HG03045 (cell line): ENCODE results near the gene ALOX12.
"Not testable (repeated sequence)": the region's sequence is repeated elsewhere in the genome, so short reads cannot be mapped to it uniquely, and the experiment has no call there.

Experiments
- ATAC-seq: cut with Tn5 transposase; IDR thresholded peaks from one replicate; pipeline ENCODE4 v1.9.1; 2021; ENCODE audit warnings: mild to moderate bottlenecking, moderate library complexity; ENCODE audit not compliant: unreplicated experiment

The ALOX12 gene, protein sequence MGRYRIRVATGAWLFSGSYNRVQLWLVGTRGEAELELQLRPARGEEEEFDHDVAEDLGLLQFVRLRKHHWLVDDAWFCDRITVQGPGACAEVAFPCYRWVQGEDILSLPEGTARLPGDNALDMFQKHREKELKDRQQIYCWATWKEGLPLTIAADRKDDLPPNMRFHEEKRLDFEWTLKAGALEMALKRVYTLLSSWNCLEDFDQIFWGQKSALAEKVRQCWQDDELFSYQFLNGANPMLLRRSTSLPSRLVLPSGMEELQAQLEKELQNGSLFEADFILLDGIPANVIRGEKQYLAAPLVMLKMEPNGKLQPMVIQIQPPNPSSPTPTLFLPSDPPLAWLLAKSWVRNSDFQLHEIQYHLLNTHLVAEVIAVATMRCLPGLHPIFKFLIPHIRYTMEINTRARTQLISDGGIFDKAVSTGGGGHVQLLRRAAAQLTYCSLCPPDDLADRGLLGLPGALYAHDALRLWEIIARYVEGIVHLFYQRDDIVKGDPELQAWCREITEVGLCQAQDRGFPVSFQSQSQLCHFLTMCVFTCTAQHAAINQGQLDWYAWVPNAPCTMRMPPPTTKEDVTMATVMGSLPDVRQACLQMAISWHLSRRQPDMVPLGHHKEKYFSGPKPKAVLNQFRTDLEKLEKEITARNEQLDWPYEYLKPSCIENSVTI

DNA sequence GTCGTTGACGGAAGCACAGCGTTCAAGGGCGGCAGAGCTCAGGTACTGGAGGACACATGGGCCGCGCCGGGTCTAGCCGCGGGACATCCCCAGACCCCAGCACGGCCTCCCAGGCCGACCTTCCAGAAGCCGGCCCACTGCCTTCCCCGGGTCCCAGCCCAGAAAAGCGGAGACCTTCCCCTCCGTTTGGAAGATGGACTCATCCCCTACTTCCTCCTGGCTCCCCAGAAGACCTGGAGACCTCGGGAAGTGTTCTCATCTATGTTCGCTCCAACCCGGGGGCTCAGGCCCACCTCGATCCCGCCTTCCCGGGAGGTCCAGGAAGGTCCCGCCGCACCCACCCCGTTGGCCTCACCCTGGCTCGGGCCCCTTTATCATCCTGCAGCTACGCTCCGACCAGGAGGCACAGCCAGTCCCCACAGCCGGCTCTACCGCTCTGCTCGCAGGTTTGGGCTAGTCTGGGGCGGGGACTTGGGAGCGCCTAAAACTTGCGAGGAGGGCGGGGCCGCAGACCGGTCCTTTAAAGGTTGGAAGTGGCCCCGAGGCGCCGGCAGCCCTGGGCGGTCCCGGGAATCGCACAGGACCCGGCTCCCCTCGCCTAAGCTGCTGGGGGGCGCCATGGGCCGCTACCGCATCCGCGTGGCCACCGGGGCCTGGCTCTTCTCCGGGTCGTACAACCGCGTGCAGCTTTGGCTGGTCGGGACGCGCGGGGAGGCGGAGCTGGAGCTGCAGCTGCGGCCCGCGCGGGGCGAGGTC lies at the start of gene ALOX12:
TSS of gene ALOX12 (plus strand) at position 550 of the 756 bp plus-strand sequence. CDS start at position 619, 69 bp downstream.
- ATAC-seq: no peak

DNA sequence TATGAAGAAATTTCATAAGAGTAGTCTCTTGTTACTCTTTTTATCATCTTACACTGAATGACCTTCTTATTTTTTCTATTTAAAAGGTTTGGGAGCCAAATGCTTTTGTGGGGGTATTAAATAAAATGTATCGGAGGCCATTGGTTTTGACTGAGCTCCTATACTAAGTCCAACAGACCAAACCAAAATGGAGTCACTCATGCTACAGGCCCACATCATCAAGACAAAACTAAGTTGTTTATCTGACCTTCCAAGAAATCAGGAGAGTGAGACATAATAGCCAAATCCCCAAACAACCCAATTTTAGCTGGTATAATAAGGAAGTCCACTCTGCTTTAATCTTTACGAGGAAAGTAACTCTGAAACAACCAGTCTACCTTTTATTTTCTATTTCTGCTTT lies 48.1 kb upstream of the ALOX12 start:
- ATAC-seq: no peak

DNA sequence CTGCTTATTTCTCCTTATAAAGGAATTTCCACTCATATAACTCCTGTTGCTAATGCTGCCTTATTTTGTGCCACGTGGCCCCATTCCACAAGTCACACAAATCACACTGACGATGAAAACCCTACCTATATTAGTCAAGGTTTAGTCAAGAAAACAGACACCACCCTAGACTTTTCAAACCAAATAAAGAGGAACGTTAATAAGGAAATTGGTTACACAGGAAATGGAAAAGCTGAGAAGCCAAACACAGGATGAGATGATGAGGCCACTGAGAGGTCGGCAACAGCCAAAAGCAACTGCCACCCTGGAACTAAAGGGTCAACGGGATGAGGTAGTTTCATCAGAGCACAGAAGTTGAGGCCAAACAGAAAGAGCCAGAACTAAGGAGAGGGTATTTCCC lies 47.3 kb upstream of the ALOX12 start:
- ATAC-seq: no peak

DNA sequence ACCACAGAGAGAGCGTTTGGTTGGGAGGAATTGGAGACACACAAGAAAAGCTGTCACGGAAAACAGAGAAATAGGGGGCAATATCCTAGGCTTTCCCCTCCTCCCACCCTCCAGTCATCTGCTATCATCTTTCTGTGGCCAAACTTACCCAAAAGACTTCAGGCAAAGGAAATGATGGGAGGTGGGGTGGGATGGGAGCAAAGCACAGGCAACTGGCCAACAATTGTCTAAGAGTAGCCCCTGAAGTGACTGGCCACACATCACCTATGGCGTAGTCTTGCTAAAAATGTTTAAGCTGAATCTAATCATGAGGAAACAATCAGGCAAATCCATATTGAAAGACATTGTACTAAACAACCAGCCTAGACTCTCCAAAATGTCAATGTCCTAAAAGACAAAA lies 46.9 kb upstream of the ALOX12 start:
- ATAC-seq: no peak

GRCh38 chr17:6950938-6951337 lies 44.9 kb upstream of the ALOX12 start:
- ATAC-seq: not testable (repeated sequence)

- no peak for ATAC-seq
Measured at GRCh38 chr17:6953689-6954088, 42.2 kb upstream of the ALOX12 start.

DNA sequence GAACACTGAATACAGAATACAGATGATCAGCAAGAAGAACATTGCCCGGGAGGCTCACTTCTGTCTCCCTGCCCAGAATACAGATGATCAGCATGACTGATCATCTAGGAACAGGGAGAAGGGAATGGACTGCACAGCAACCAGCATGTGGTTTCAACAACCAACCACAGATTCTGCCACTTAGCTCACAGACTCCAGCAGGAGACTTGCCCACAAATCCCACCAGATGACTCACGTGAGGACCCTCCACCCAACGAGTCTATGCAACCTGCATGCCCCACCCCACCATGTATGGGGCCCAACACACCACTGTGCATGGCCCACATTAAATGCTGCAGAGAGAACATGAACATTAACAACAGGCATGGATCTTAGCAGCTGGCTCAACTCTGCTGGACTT lies 36.1 kb upstream of the ALOX12 start:
- no peak for ATAC-seq

DNA sequence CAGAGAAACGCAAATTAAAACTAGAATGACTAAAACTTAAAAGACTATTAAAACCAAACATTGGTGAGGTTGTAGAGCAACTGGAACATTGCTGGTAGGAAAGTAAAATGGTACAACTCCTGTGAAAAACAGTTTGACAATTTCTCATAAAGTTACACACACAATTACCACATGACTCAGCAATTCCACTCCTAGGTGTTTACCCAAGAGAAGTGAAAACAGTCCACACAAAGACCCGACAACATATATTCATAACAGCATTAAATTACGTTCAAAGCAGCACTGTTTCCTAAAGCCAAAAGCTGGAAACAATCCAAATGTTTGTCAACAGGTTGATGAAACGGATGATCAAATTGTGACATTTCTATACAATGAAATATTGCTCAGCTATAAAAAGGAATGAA lies 26.5 kb upstream of the ALOX12 start:
- no peak for ATAC-seq

DNA sequence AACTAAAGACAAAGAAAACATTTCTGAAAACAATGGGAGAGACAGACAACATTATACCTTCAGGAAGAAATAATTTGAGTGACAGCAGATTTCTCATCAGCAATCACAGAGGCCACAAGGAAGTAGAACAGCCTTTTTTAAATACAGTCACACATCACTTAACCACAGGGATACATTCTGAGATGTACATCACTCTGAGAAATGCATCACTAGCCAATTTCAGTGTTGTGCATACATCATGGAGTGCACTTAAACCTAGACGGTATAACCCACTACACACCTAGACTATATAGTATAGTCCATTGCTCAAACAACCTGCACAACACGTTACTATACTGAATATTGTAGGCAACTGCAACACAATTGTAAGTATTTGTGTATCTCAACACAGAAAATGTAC lies 24.9 kb upstream of the ALOX12 start:
- ATAC-seq: no peak

DNA sequence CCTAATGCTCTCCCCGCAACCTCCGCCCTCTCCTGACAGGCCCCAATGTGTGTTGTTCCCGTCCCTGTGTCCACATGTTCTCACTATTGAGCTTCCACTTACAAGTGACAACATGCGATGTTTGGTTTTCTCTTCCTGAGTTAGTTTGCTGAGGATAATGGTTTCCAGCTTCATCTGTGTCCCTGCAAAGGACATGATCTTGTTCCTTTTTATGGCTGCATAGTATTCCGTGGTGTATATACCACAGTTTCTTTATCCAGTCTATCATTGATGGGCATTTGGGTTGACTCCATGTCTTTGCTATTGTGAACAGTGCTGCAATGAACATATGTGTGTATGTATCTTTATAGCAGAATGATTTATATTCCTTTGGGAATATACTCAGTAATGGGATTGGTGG lies 16.4 kb upstream of the ALOX12 start:
- ATAC-seq: not testable (repeated sequence)

DNA sequence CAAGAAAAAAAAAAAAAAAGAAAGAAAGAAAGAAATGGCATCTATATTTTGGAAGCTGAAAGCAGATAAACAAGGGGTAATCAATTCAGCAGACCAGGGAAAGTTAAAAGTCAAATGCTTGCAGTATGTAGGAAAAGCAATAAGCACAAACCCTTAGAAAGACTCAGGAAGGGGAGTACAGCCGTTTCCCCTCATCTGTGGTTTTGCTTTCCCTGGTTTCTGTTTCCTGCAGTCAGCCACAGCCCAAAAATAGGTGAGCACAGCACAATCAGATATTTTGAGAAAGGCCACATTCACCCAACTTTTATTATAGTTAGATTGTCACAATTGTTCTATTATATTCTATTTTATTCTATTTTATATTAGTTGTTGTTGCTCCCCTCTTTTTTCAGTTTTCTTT lies 14.4 kb upstream of the ALOX12 start:
- ATAC-seq: no peak

DNA sequence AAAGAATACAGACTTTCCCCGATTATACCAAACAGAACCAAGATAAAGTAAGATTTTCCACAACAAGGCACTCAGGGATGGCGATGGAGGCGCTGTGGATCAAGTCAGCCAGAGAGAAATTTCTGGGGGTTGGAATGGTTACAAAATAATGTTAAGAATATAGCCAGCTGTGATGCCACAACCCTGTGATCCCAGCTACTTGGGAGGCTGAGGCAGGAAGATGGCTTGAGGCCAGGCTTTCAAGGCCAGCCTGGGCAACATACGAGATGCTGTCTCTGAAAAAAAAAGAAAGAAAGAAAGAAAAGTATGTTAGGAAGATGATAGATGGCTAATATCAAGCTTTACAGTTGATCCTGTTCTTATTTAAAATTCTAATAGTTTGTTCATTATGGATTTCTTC lies 10.6 kb upstream of the ALOX12 start:
- no peak for ATAC-seq

GRCh38 chr17:6986676-6987075 lies 9.2 kb upstream of the ALOX12 start:
- ATAC-seq: no peak

GRCh38 chr17:6989779-6990178 lies 6.1 kb upstream of the ALOX12 start:
- ATAC-seq: no peak

GRCh38 chr17:6993613-6994056 lies 2.2 kb upstream of the ALOX12 start:
- not testable (repeated sequence) for ATAC-seq

DNA sequence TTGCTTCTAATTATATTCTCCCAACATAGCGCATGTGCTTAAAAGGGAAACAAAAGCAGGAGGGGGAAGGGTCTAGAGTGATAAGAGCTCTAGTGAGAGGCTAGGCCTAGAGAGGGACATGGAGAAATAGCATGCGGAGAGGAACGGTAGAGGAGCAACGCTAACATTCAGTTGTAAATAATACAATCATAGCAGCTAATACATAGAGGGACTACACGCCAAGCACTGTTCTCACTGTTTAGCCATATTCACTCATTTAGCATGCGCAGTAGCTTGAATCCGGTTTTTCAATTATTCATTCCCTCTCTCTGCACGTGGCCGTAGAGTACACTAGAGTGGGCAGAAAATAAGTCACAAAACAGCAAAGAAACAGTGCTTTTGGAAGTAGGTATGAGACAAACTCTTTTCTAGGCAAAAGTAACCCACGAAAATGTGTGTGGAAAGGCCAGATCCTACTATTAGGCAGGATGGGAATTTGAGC lies 1.7 kb upstream of the ALOX12 start:
- no peak for ATAC-seq

DNA sequence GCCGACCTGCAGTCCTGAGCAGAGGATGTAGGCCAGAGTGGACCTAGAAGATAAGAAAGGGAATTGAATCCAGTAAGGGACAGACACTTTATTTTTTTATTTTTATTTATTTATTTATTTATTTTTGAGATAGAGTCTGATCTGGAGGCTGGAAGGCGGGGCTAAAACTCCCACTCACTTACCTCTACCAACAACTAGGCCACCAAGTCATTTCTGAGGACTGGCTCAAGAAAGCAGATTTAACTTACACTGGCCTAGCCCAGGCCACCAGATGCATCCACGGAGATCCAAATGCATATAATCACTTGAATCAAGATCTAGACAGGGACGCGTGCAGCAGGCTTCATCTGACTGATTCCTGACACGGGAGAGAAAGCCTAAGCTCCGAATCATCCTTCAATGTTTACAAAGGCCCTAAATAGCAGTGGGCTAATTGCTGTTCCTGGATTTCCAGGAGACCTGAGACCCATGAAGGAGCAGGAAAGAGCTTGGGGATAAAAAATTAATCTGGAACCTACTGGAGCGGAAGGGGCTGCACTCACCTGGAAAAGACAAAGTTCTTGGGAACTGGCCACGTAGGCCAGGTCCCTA lies 1.1 kb upstream of the ALOX12 start:
- no peak for ATAC-seq

- ATAC-seq: no peak
Measured at GRCh38 chr17:6996256-6997011, 585 bp downstream of the ALOX12 start.

GRCh38 chr17:6997171-6997570 lies 1.3 kb downstream of the ALOX12 start:
- no peak for ATAC-seq

GRCh38 chr17:6998855-6999508 lies 3.1 kb downstream of the ALOX12 start:
- no peak for ATAC-seq
